Measurements from ENCODE around the gene COL15A1.

DNA sequence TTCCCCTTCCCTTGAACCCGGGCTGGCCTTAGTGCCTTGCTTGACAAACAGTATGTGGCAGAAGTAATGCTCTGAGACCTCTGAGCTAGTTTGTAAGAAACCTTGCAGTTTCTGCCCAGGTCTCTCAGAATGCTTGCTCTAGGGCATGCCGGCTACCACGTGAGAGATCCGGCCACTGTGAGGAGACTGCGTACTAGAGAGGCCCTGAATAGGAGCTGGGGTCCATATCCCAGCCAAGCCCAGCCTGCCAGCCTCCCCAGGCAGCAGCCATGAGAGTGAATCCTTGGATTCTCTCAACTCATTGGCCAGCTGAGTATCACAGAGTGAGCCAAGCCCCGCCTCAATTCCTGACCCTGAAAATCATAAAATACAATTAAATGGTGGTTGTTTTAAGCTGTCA is 16.0 kb upstream of the COL15A1 start:
- TF ChIP-seq, protein P1, sequence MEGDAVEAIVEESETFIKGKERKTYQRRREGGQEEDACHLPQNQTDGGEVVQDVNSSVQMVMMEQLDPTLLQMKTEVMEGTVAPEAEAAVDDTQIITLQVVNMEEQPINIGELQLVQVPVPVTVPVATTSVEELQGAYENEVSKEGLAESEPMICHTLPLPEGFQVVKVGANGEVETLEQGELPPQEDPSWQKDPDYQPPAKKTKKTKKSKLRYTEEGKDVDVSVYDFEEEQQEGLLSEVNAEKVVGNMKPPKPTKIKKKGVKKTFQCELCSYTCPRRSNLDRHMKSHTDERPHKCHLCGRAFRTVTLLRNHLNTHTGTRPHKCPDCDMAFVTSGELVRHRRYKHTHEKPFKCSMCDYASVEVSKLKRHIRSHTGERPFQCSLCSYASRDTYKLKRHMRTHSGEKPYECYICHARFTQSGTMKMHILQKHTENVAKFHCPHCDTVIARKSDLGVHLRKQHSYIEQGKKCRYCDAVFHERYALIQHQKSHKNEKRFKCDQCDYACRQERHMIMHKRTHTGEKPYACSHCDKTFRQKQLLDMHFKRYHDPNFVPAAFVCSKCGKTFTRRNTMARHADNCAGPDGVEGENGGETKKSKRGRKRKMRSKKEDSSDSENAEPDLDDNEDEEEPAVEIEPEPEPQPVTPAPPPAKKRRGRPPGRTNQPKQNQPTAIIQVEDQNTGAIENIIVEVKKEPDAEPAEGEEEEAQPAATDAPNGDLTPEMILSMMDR (conservative IDR thresholded peaks at IDR 0.05; ENCODE audit: low read depth, low read length) = no peak
- no peak for TF ChIP-seq EZH2 (IDR thresholded peaks at IDR 0.05; ENCODE audit: borderline replicate concordance, low read depth, low read length, poor library complexity, severe bottlenecking)

Data from A673 (cell line).